Measurements from ENCODE around the gene DDX6. TPM values are rescaled to one million over a fixed set of nuclear protein-coding genes. Genes with fewer than 3 reads are reported as not detected.

DDX6 gene
- total and polyA plus RNA-seq, 9 of the 15 experiments (the other 6 are each of a cell fraction or from before 2014, with no cell fraction given): 10.0 to 102 (median 58.2) TPM

- TF ChIP-seq ARID3A (IDR thresholded peaks at IDR 0.05; ENCODE audit: borderline replicate concordance, low read depth, low read length) (no peak), EZH2 (IDR thresholded peaks at IDR 0.05; ENCODE audit: borderline replicate concordance, low read depth, low read length) (no peak), DPF2 (IDR thresholded peaks at IDR 0.05) (no peak), PCBP1 (IDR thresholded peaks at IDR 0.05; ENCODE audit: low read depth, low read length, poor library complexity, severe bottlenecking) (no peak), SMAD3 (CRISPR knock-in tag; conservative IDR thresholded peaks at IDR 0.05) (no peak), ZNF707 (CRISPR knock-in tag; conservative IDR thresholded peaks at IDR 0.05) (no peak), ZNF584 (CRISPR knock-in tag; IDR thresholded peaks at IDR 0.05; ENCODE audit: low read depth) (no peak), GABPB2 (CRISPR knock-in tag; conservative IDR thresholded peaks at IDR 0.05) (no peak), ZBTB17 (CRISPR knock-in tag; IDR thresholded peaks at IDR 0.05) (no peak), CCNT2 (IDR thresholded peaks at IDR 0.05; ENCODE audit: borderline replicate concordance, extremely low read depth, insufficient read length, low read depth, low read length) (no peak), HMBOX1 (IDR thresholded peaks at IDR 0.05) (no peak), ZNF518B (CRISPR knock-in tag; IDR thresholded peaks at IDR 0.05) (no peak), TAF9B (IDR thresholded peaks at IDR 0.05; ENCODE audit: partially characterized antibody) (no peak), MCM2 (IDR thresholded peaks at IDR 0.05; ENCODE audit: low read depth) (no peak), SLC30A9 (CRISPR knock-in tag; IDR thresholded peaks at IDR 0.05) (no peak), ZNF197 (CRISPR knock-in tag; IDR thresholded peaks at IDR 0.05; ENCODE audit: low read depth) (no peak), RBM39 (optimal IDR thresholded peaks at IDR 0.05; ENCODE audit: low read depth, low read length) (no peak), PATZ1 (CRISPR knock-in tag; IDR thresholded peaks at IDR 0.05; ENCODE audit: borderline replicate concordance) (no peak), ILK (tag; IDR thresholded peaks at IDR 0.05; ENCODE audit: borderline replicate concordance, low read depth) (no peak), HDGF (IDR thresholded peaks at IDR 0.05) (no peak), KDM2B (CRISPR knock-in tag; IDR thresholded peaks at IDR 0.05) (no peak), POLR2AphosphoS2 (IDR thresholded peaks at IDR 0.05; ENCODE audit: low read length) (peak; percentile 97)
Observed at GRCh38 chr11:118746988-118747585, 43.9 kb downstream of the DDX6 start (continued).

Data from K562 (cell line).